ENCODE results near the gene ITGB1BP1. TPM values are rescaled to one million over a fixed set of nuclear protein-coding genes. Genes with fewer than 3 reads are reported as not detected.
A peak's percentile ranks its signal among the peaks of the same experiment; 100 is the strongest.

Gene ITGB1BP1
- total and polyA plus RNA-seq, 2 of the 13 experiments (the other 11 are each of a cell fraction or from before 2014, with no cell fraction given) = 106 to 108 TPM

DNA sequence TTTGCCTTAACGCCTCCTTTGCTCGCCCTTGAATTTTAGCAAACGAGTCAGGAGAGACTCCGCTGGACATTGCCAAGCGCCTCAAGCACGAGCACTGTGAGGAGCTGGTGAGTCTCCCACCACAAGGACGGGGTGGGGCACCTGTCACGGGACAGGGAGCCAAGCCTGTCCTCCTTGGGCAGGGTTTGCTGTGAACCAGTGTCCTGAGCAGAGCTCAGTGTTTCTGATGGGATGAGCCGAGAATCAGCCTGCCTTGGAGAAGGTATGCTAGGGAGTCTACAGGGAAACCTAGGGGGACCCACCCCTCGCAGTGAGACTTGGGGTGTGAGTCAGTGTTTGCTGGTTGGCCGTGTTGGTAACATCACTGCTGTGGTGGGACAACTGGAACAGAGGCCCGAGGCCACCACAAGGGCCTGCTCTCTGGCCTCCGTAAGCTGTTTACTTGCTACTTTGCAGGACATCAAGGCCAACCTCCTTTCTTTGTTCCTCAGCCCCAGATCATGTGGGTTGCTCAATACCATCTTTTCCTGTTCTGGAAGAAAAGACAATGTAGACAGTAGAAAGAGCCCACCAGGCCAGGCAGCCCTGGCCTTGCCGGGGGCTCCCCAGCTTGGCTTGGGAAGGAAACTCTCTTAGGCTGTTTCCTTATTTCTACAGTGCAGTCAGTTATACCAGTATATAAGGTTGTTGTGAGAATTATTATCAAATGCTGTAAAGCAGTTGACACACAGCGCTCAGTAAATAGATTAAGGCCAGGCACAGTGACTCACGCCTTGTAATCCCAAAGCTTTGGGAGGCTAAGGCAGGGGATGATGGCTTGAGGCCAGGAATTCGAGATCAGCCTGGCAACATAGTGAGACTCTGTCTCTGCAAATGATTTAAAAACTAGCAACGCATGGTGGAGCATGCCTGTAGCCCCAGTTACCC, 42.4 kb downstream of the ITGB1BP1 start (continued):
- peak; percentile 79; the same call in 1 of the 2 replicates for TF ChIP-seq HOXD1 (CRISPR knock-in tag; IDR thresholded peaks at IDR 0.05)
- no peak; the same call in none of the 2 replicates for TF ChIP-seq KDM6A (CRISPR knock-in tag; IDR thresholded peaks at IDR 0.05; ENCODE audit: low read depth)
- TF ChIP-seq ZNF431 (CRISPR knock-in tag; IDR thresholded peaks at IDR 0.05; ENCODE audit: borderline replicate concordance, low read depth) = no peak
- no peak for TF ChIP-seq PRMT3 (CRISPR knock-in tag; IDR thresholded peaks at IDR 0.05; ENCODE audit: borderline replicate concordance, low read depth)
- TF ChIP-seq ZNF614 (CRISPR knock-in tag; IDR thresholded peaks at IDR 0.05; ENCODE audit: borderline replicate concordance) = no peak
- TF ChIP-seq RAD51 (IDR thresholded peaks at IDR 0.05; ENCODE audit: borderline replicate concordance) = no peak
- no peak for TF ChIP-seq HMGXB3 (CRISPR knock-in tag; IDR thresholded peaks at IDR 0.05; ENCODE audit: borderline replicate concordance)
- peak; percentile 66; the same call in 1 of the 2 replicates for TF ChIP-seq ERF (CRISPR knock-in tag; IDR thresholded peaks at IDR 0.05)
- peak; percentile 55; the same call in 1 of the 2 replicates for TF ChIP-seq RFXAP (CRISPR knock-in tag; IDR thresholded peaks at IDR 0.05; ENCODE audit: borderline replicate concordance)
- peak; percentile 38; the same call in 1 of the 2 replicates for TF ChIP-seq ZBTB10 (CRISPR knock-in tag; IDR thresholded peaks at IDR 0.05; ENCODE audit: borderline replicate concordance)
- TF ChIP-seq ARHGAP35 (CRISPR knock-in tag; IDR thresholded peaks at IDR 0.05; ENCODE audit: borderline replicate concordance) = no peak
- 0 out of 2 replicates have a peak, but pooled peaks have one; percentile 10 for TF ChIP-seq ATF7-NPFF (CRISPR knock-in tag; IDR thresholded peaks at IDR 0.05; ENCODE audit: low read depth)
- TF ChIP-seq IRF2 (CRISPR knock-in tag; IDR thresholded peaks at IDR 0.05) = 0 out of 2 replicates have a peak, but pooled peaks have one; percentile 13
- no peak for TF ChIP-seq CC2D1A (CRISPR knock-in tag; IDR thresholded peaks at IDR 0.05)
- TF ChIP-seq SRSF4 (IDR thresholded peaks at IDR 0.05; ENCODE audit: low read depth, low read length, poor library complexity, severe bottlenecking) = no peak
- no peak for TF ChIP-seq HNF1B (CRISPR knock-in tag; IDR thresholded peaks at IDR 0.05)
- TF ChIP-seq ZSCAN21 (CRISPR knock-in tag; IDR thresholded peaks at IDR 0.05; ENCODE audit: borderline replicate concordance) = 0 out of 2 replicates have a peak, but pooled peaks have one; percentile 32

Data from HepG2 (cell line).